ENCODE measurements around the gene IZUMO2. TPM values are rescaled to one million over a fixed set of nuclear protein-coding genes. Genes with fewer than 3 reads are reported as not detected.

Gene IZUMO2
- not detected in 2 replicates for polyA plus RNA-seq
- polyA minus RNA-seq: not detected in 2 replicates

GRCh38 chr19:50162988-50163387 lies at the start of gene IZUMO2:
IZUMO2 (minus strand) TSS chr19:50163281; CDS start chr19:50163194, 87 bp downstream.
- Histone ChIP-seq H3K27me3 (ENCODE audit: insufficient read depth, low read depth, low read length) (no peaks in the 10 kb centered on the region), H3K27ac (ENCODE audit: low read length) (no peak within 1 kb of the TSS), H3F3A (ENCODE audit: insufficient read depth, low read length, poor library complexity, severe bottlenecking) (no peaks in the 10 kb centered on the region), H3K9me2 (ENCODE audit: insufficient read depth, low read length) (no peaks in the 10 kb centered on the region), H3K79me2 (replicated peaks; ENCODE audit: insufficient read depth, low read length) (no peaks in the 10 kb centered on the region), H3K4me2 (ENCODE audit: low read length) (no peak within 1 kb of the TSS), H3K9ac (ENCODE audit: low read length) (no peak within 1 kb of the TSS), H2AFZ (ENCODE audit: low read depth, low read length) (no peak within 1 kb of the TSS), H3K4me3 (ENCODE audit: low read length) (no peak within 1 kb of the TSS), H3K9me3 (ENCODE audit: low read length) (no peaks in the 10 kb centered on the region), H4K20me1 (ENCODE audit: insufficient read depth) (no peaks in the 10 kb centered on the region), H3K36me3 (ENCODE audit: insufficient read depth, low read length) (no peaks in the 10 kb centered on the region)
- TF ChIP-seq EZH2 (IDR thresholded peaks at IDR 0.05; ENCODE audit: borderline replicate concordance, insufficient read depth, low read length, poor library complexity, severe bottlenecking) (no peak), EP300 (conservative IDR thresholded peaks at IDR 0.05; ENCODE audit: poor library complexity, severe bottlenecking) (no peak), REST (IDR thresholded peaks at IDR 0.05; ENCODE audit: borderline replicate concordance) (no peak), TAF1 (IDR thresholded peaks at IDR 0.05; ENCODE audit: low read depth) (no peak), POLR2AphosphoS5 (IDR thresholded peaks at IDR 0.05) (no peak), MXI1 (conservative IDR thresholded peaks at IDR 0.05; ENCODE audit: poor library complexity, severe bottlenecking) (no peak), RAD21 (conservative IDR thresholded peaks at IDR 0.05) (no peak), CTCF (IDR thresholded peaks at IDR 0.05; ENCODE audit: poor library complexity, severe bottlenecking) (no peak), SMC3 (conservative IDR thresholded peaks at IDR 0.05; ENCODE audit: poor library complexity) (no peak)

GRCh38 chr19:50210425-50210824 lies 47.3 kb upstream of the IZUMO2 start:
- H3K9ac ChIP-seq (ENCODE audit: low read length): no peak overlapping the region
- peaks cover 2% of the 10 kb centered on the region for H3K27me3 ChIP-seq (ENCODE audit: insufficient read depth, low read depth, low read length)
- H3K27ac ChIP-seq (ENCODE audit: low read length): no peak overlapping the region
- H3F3A ChIP-seq (ENCODE audit: insufficient read depth, low read length, poor library complexity, severe bottlenecking): no peaks in the 10 kb centered on the region
- no peaks in the 10 kb centered on the region for H4K20me1 ChIP-seq (ENCODE audit: insufficient read depth)
- H3K79me2 ChIP-seq (replicated peaks; ENCODE audit: insufficient read depth, low read length): no peaks in the 10 kb centered on the region
- H3K4me2 ChIP-seq (ENCODE audit: low read length): no peak overlapping the region
- no peaks in the 10 kb centered on the region for H3K9me3 ChIP-seq (ENCODE audit: low read length)
- no peaks in the 10 kb centered on the region for H3K9me2 ChIP-seq (ENCODE audit: insufficient read depth, low read length)
- H3K4me3 ChIP-seq (ENCODE audit: low read length): no peak overlapping the region
- no peaks in the 10 kb centered on the region for H3K36me3 ChIP-seq (ENCODE audit: insufficient read depth, low read length)
- H2AFZ ChIP-seq (ENCODE audit: low read depth, low read length): no peak overlapping the region
- TF ChIP-seq REST (IDR thresholded peaks at IDR 0.05; ENCODE audit: borderline replicate concordance) (no peak), TAF1 (IDR thresholded peaks at IDR 0.05; ENCODE audit: low read depth) (no peak), EP300 (conservative IDR thresholded peaks at IDR 0.05; ENCODE audit: poor library complexity, severe bottlenecking) (no peak), CTCF (IDR thresholded peaks at IDR 0.05; ENCODE audit: poor library complexity, severe bottlenecking) (no peak), POLR2AphosphoS5 (IDR thresholded peaks at IDR 0.05) (no peak), EZH2 (IDR thresholded peaks at IDR 0.05; ENCODE audit: borderline replicate concordance, insufficient read depth, low read length, poor library complexity, severe bottlenecking) (no peak), RAD21 (conservative IDR thresholded peaks at IDR 0.05) (no peak)

Data from neural cell (in vitro differentiated cells).